ENCODE data around the gene SNRPA.

Gene SNRPA

GRCh38 chr19:40797963-40798682, 47.1 kb downstream of the SNRPA start (continued):
- TF ChIP-seq HOXD13 (CRISPR knock-in tag; IDR thresholded peaks at IDR 0.05; ENCODE audit: borderline replicate concordance) = no peak
- no peak for TF ChIP-seq ZNF202 (tag by site-specific recombination; IDR thresholded peaks at IDR 0.05; ENCODE audit: borderline replicate concordance)
- TF ChIP-seq ELK4 (IDR thresholded peaks at IDR 0.05; ENCODE audit: borderline replicate concordance, low read depth, low read length) = no peak
- no peak for TF ChIP-seq PRDM2 (tag by site-specific recombination; IDR thresholded peaks at IDR 0.05; ENCODE audit: borderline replicate concordance)
- TF ChIP-seq ZNF544 (tag by site-specific recombination; IDR thresholded peaks at IDR 0.05) = no peak
- no peak for TF ChIP-seq KLF8 (tag by site-specific recombination; IDR thresholded peaks at IDR 0.05)
- no peak; the same call in 1 of the 2 replicates for TF ChIP-seq ZNF449 (tag by site-specific recombination; IDR thresholded peaks at IDR 0.05)
- TF ChIP-seq ZNF184 (tag by site-specific recombination; IDR thresholded peaks at IDR 0.05) = no peak
- no peak for TF ChIP-seq ZNF239 (tag by site-specific recombination; IDR thresholded peaks at IDR 0.05)
- TF ChIP-seq ZNF624 (tag by site-specific recombination; IDR thresholded peaks at IDR 0.05) = no peak
- TF ChIP-seq ZNF416 (tag by site-specific recombination; IDR thresholded peaks at IDR 0.05) = no peak
- no peak for TF ChIP-seq ZNF514 (tag by site-specific recombination; IDR thresholded peaks at IDR 0.05)
- TF ChIP-seq ZBTB10 (tag by site-specific recombination; IDR thresholded peaks at IDR 0.05) = 0 out of 2 replicates have a peak, but pooled peaks have one; percentile 11
- no peak for TF ChIP-seq ZNF140 (tag by site-specific recombination; IDR thresholded peaks at IDR 0.05)
- no peak for TF ChIP-seq ZNF707 (tag by site-specific recombination; IDR thresholded peaks at IDR 0.05)
- TF ChIP-seq OVOL3 (tag by site-specific recombination; IDR thresholded peaks at IDR 0.05) = no peak; the same call in 1 of the 2 replicates
- no peak for TF ChIP-seq ZNF114 (tag by site-specific recombination; IDR thresholded peaks at IDR 0.05)
- TF ChIP-seq ZNF549 (tag by site-specific recombination; IDR thresholded peaks at IDR 0.05) = no peak
- no peak for TF ChIP-seq ZNF658 (tag by site-specific recombination; IDR thresholded peaks at IDR 0.05)
- no peak for TF ChIP-seq KLF7 (tag by site-specific recombination; IDR thresholded peaks at IDR 0.05; ENCODE audit: borderline replicate concordance)
- no peak for TF ChIP-seq ZNF214 (tag by site-specific recombination; IDR thresholded peaks at IDR 0.05; ENCODE audit: borderline replicate concordance)
- TF ChIP-seq ZNF610 (tag by site-specific recombination; IDR thresholded peaks at IDR 0.05; ENCODE audit: borderline replicate concordance) = no peak
- TF ChIP-seq ZNF596 (tag by site-specific recombination; IDR thresholded peaks at IDR 0.05) = 0 out of 2 replicates have a peak, but pooled peaks have one; percentile 6
- TF ChIP-seq FEZF1 (tag by site-specific recombination; IDR thresholded peaks at IDR 0.05) = 0 out of 2 replicates have a peak, but pooled peaks have one; percentile 14
